Keratinocyte (primary cell): Measurements from ENCODE around the gene CD74. TPM values are rescaled to one million over a fixed set of nuclear protein-coding genes. Genes with fewer than 3 reads are reported as not detected.
"Not testable (repeated sequence)": the region's sequence is repeated elsewhere in the genome, so short reads cannot be mapped to it uniquely, and the experiment has no call there.

ENCODE experiments used
- DNase-seq: peaks from one replicate; pipeline ENCODE4 v3.0.0-alpha.2; 2011; ENCODE audit warnings: low read depth, missing footprints, low spot score
- FAIRE-seq: peaks from 2 replicates; lab custom pipeline; 2011; peaks lifted over from hg19 to GRCh38; lab: Jason Lieb, UNC
- H2AFZ ChIP-seq: 2 replicates; pipeline ENCODE4 v1.6.0; 2012; ENCODE audit warnings: low read length, control low read depth, inconsistent platforms; ENCODE audit not compliant: control insufficient read depth
- H3K27ac ChIP-seq: 2 replicates; pipeline ENCODE4 v1.5.1; 2011; ENCODE audit warnings: low read length; ENCODE audit not compliant: control insufficient read depth, insufficient read depth
- H3K27me3 ChIP-seq: 3 replicates; pipeline ENCODE4 v1.6.0; 2011; ENCODE audit warnings: low read length; ENCODE audit not compliant: control insufficient read depth, insufficient read depth; ENCODE audit errors: extremely low read depth
- H3K36me3 ChIP-seq, 2 experiments: 2 replicates in 1 of 2; 3 replicates in 1 of 2; pipeline ENCODE4 v1.5.1; 2011; ENCODE audit warnings: low read length in 2 of 2, mild to moderate bottlenecking in 1 of 2; ENCODE audit not compliant: control insufficient read depth in 2 of 2, insufficient read depth in 2 of 2; ENCODE audit errors: extremely low read depth in 1 of 2
- H3K4me1 ChIP-seq: 3 replicates; pipeline ENCODE4 v1.5.1; 2011; ENCODE audit warnings: low read length; ENCODE audit not compliant: control insufficient read depth, insufficient read depth; ENCODE audit errors: extremely low read depth
- H3K4me2 ChIP-seq: 3 replicates; pipeline ENCODE4 v1.6.0; 2011; ENCODE audit warnings: low read depth, low read length; ENCODE audit not compliant: control insufficient read depth, insufficient read depth; ENCODE audit errors: extremely low read depth
- H3K4me3 ChIP-seq, 3 experiments: fragments of 200-600 bp in 1 of 3; sonication (generic) in 1 of 3; 2 replicates in 2 of 3; 3 replicates in 1 of 3; pipeline ENCODE4 v1.5.1; 2011 to 2016; ENCODE audit warnings: low read length in 3 of 3, mild to moderate bottlenecking in 3 of 3, control low read depth in 2 of 3, inconsistent platforms in 1 of 3, low read depth in 1 of 3, mixed read lengths in 1 of 3, mixed run types in 1 of 3, moderate library complexity in 1 of 3; ENCODE audit not compliant: control insufficient read depth in 2 of 3, insufficient read depth in 2 of 3; ENCODE audit errors: extremely low read depth in 1 of 3
- H3K79me2 ChIP-seq: 2 replicates; pipeline ENCODE4 v1.6.0; 2012; ENCODE audit warnings: low read length; ENCODE audit not compliant: control insufficient read depth, insufficient read depth
- H3K9ac ChIP-seq: 3 replicates; pipeline ENCODE4 v1.6.0; 2011; ENCODE audit warnings: low read length; ENCODE audit not compliant: control insufficient read depth, insufficient read depth; ENCODE audit errors: extremely low read depth
- H3K9me1 ChIP-seq: 3 replicates; pipeline ENCODE4 v1.6.0; 2011; ENCODE audit warnings: low read length; ENCODE audit not compliant: control insufficient read depth, insufficient read depth; ENCODE audit errors: extremely low read depth
- H3K9me3 ChIP-seq: 2 replicates; pipeline ENCODE4 v1.5.1; 2012; ENCODE audit warnings: low read depth, low read length; ENCODE audit not compliant: control insufficient read depth
- H4K20me1 ChIP-seq: 3 replicates; pipeline ENCODE4 v1.6.0; 2011; ENCODE audit warnings: low read length; ENCODE audit not compliant: control insufficient read depth, insufficient read depth; ENCODE audit errors: extremely low read depth
- CTCF ChIP-seq, 3 experiments: IDR thresholded peaks in 1 of 3; conservative IDR thresholded peaks in 1 of 3; optimal IDR thresholded peaks in 1 of 3; 2 replicates in 2 of 3; 3 replicates in 1 of 3; pipeline versions ENCODE3 to v1.5.1; 2011; ENCODE audit warnings: low read length in 3 of 3, mild to moderate bottlenecking in 3 of 3, moderate library complexity in 2 of 3, control low read depth in 1 of 3, inconsistent platforms in 1 of 3; ENCODE audit not compliant: insufficient read depth in 2 of 3; ENCODE audit errors: extremely low read depth in 1 of 3
- EZH2 ChIP-seq: IDR thresholded peaks from one replicate; pipeline ENCODE4 v1.6.1; 2012; ENCODE audit warnings: inconsistent platforms, mild to moderate bottlenecking, low read length, moderate library complexity
- dilution Hi-C: fragments of 300-500 bp; cut with MboI; formaldehyde crosslinking; loops from one replicate; pipeline ENCODE4 v1.7.0; 2020; ENCODE audit warnings: low sequenced_read_pairs; ENCODE audit not compliant: extremely low pct_ligation_motif_present
- polyA plus RNA-seq, 5 experiments: library from polyadenylated mRNA; depleted of rRNA in 3 of 5; stranded (reverse) in 3 of 5; stranded (forward) in 1 of 5; unstranded in 1 of 5; fragments of >200 nt; gene quantifications; 1 replicate in 1 of 5; 2 replicates in 3 of 5; 3 replicates in 1 of 5; pipeline versions ENCODE4 v1.2.1 to v1.2.3, GENCODE V29; 2011 to 2012; ENCODE audit warnings: missing spikeins in 2 of 5, low read depth in 1 of 5, low replicate concordance in 1 of 5

The CD74 gene
- polyA plus RNA-seq, 1 donor (not counting 4 experiments of a cell fraction or from before 2014, with no cell fraction given) = 0.71 TPM

DNA sequence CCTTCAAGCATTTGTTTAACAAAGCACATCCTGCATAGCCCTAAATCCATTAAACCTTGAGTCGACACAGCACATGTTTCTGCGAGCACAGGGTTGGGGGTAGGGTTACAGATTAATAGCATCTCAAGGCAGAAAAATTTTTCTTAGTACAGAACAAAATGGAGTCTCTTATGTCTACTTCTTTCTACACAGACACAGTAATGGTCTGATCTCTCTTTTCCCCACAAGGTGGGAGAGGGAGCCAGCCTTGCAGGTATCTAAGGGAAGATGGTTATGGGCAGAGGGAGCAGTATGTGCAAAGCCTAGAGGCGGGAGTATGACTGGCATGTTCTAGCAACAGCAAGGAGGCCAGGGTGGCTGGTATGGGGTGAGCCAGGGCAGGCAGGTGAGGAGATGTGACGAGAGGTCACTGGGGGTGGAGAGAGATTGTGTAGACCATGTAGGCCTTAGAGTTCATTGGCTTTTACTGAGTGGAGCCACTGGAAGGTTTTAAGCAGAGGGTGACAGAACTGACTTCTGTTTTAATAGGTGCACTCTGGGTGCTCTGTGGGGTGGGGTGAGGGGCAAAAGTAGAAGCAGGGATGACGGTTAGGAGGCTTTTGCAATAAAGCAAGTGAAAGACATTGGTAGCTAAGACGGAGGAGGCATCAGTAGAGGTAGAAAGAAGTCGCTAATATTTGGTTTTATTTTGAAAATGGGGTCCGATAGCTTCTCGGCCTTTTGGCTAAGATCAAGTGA is 42.0 kb upstream of the CD74 start:
- no peaks in the 10 kb centered on the region for H3K9me3 ChIP-seq
- H3K4me1 ChIP-seq = peaks cover 6% of the 10 kb centered on the region
- H4K20me1 ChIP-seq = no peaks in the 10 kb centered on the region
- no peak overlapping the region for H3K4me3 ChIP-seq
- DNase-seq (no peak), FAIRE-seq (no peak)
- no peaks in the 10 kb centered on the region for H3K27me3 ChIP-seq
- TF ChIP-seq CTCF (optimal IDR thresholded peaks at IDR 0.05 in 1 of 3, IDR thresholded peaks at IDR 0.05 in 1 of 3, conservative IDR thresholded peaks at IDR 0.05 in 1 of 3; ENCODE audit: extremely low read depth in 1 of 3, insufficient read depth in 2 of 3, low read length in 3 of 3) = no peak
- no peak for TF ChIP-seq EZH2
- no peak overlapping the region for H3K4me2 ChIP-seq
- no peak overlapping the region for H2AFZ ChIP-seq
- dilution Hi-C loops = no loop called here
- H3K79me2 ChIP-seq = no peaks in the 10 kb centered on the region
- H3K9ac ChIP-seq = no peak overlapping the region
- no peaks in the 10 kb centered on the region for H3K9me1 ChIP-seq
- no peak overlapping the region for H3K27ac ChIP-seq
- no peaks in the 10 kb centered on the region for H3K36me3 ChIP-seq

- H2AFZ ChIP-seq, H3K36me3 ChIP-seq, H3K4me3 ChIP-seq, H3K4me2 ChIP-seq, H3K79me2 ChIP-seq, H3K4me1 ChIP-seq, H3K27me3 ChIP-seq, H3K27ac ChIP-seq, H3K9me1 ChIP-seq, FAIRE-seq, dilution Hi-C loops, H3K9me3 ChIP-seq, DNase-seq, H3K9ac ChIP-seq, H4K20me1 ChIP-seq: not testable (repeated sequence)
Observed at GRCh38 chr5:150454027-150454426, 41.3 kb upstream of the CD74 start.

- H4K20me1 ChIP-seq = peaks cover 4% of the 10 kb centered on the region
- H3K79me2 ChIP-seq = peaks cover 16% of the 10 kb centered on the region
- peaks cover 4% of the 10 kb centered on the region for H3K4me1 ChIP-seq
- H2AFZ ChIP-seq = no peak overlapping the region
- no peaks in the 10 kb centered on the region for H3K27me3 ChIP-seq
- peaks cover 6 to 9% of the 10 kb centered on the region in 2 experiments for H3K36me3 ChIP-seq
- no peak overlapping the region for H3K4me3 ChIP-seq
- TF ChIP-seq EZH2 (no peak), CTCF (optimal IDR thresholded peaks at IDR 0.05 in 1 of 3, IDR thresholded peaks at IDR 0.05 in 1 of 3, conservative IDR thresholded peaks at IDR 0.05 in 1 of 3; ENCODE audit: extremely low read depth in 1 of 3, insufficient read depth in 2 of 3, low read length in 3 of 3) (no peak)
- H3K9me3 ChIP-seq = no peaks in the 10 kb centered on the region
- H3K9me1 ChIP-seq = no peaks in the 10 kb centered on the region
- H3K27ac ChIP-seq = no peak overlapping the region
- FAIRE-seq (no peak), DNase-seq (no peak)
- H3K4me2 ChIP-seq = no peak overlapping the region
- dilution Hi-C loops = no loop called here
- H3K9ac ChIP-seq = no peak overlapping the region
Observed at GRCh38 chr5:150452914-150453313, 40.2 kb upstream of the CD74 start.
